Airway epithelial cell (primary cell): ENCODE data around the gene SMPX. TPM values are rescaled to one million over a fixed set of nuclear protein-coding genes. Genes with fewer than 3 reads are reported as not detected.

Source experiments
- total RNA-seq: library from RNA; depleted of rRNA; stranded (reverse); fragments of >200 nt; gene quantifications from 2 replicates; pipeline ENCODE4 v1.2.3, GENCODE V29; 2015

The SMPX gene
- total RNA-seq, result not detected in 2 replicates

GRCh38 chrX:21757960-21758359 lies at the start of gene SMPX:
Gene SMPX, minus strand, starts transcription at chrX:21758116. Its CDS starts 3,826 bp downstream, at chrX:21754290.

GRCh38 chrX:21658152-21658737 lies 99.7 kb downstream of the SMPX start, which contains the start of gene KLHL34:
Gene KLHL34, minus strand, starts transcription at chrX:21658330. Its CDS starts 542 bp downstream, at chrX:21657788.

Other genes with a start within 250 kb of the SMPX start
- 0.05 TPM in 1 of 2 replicates, not detected in the other for gene KLHL34, start 99.8 kb downstream of the SMPX start, total RNA-seq
- 4.9 and 7.8 TPM in 2 replicates for gene MBTPS2, start 81.5 kb upstream of the SMPX start, total RNA-seq
- gene YY2, start 97.9 kb upstream of the SMPX start, total RNA-seq, result 0.74 and 0.78 TPM in 2 replicates
- gene SMS, start 182.6 kb upstream of the SMPX start, total RNA-seq, result 127 and 156 TPM in 2 replicates